IMR-90 (cell line): ENCODE data around the gene PARP3. TPM values are rescaled to one million over a fixed set of nuclear protein-coding genes. Genes with fewer than 3 reads are reported as not detected.
A peak's percentile ranks its signal among the peaks of the same experiment; 100 is the strongest.

Source experiments
- ATAC-seq: fragments of 200-7000 bp; cut with Tn5 transposase; 2 replicates; pipeline ENCODE4 v1.9.1; 2020; ENCODE audit warnings: low read depth, mild to moderate bottlenecking, moderate library complexity
- BruUV-seq: library from RNA; stranded (reverse); fragments of 400-500 nt; replicated peaks from 2 replicates; lab custom pipeline; 2021; lab: Mats Ljungman, UMichigan
- CTCF ChIA-PET: fragments of 300-600 bp; formaldehyde crosslinking; extraction: SDS; loops from one replicate; lab custom pipeline; 2021; ENCODE audit warnings: antibody characterized with exemption; lab: Yijun Ruan, JAX
- POLR2A ChIA-PET: fragments of 300-600 bp; sonication (Branson Sonifier 250); formaldehyde crosslinking; loops from one replicate; lab custom pipeline; 2022; ENCODE audit warnings: antibody characterized with exemption; ENCODE audit not compliant: unreplicated experiment; lab: Charles Lee
- DNase-seq: peaks from one replicate; pipeline ENCODE4 v3.0.0; 2013
- H2AFZ ChIP-seq: replicated peaks from 2 replicates; pipeline ENCODE3; 2013; ENCODE audit warnings: low read length, mild to moderate bottlenecking; ENCODE audit not compliant: poor library complexity
- H2AK5ac ChIP-seq: 2 replicates; pipeline ENCODE4 v1.6.1; 2013; ENCODE audit warnings: low read depth, low read length, inconsistent platforms
- H2AK9ac ChIP-seq: replicated peaks from 2 replicates; pipeline ENCODE3; 2013; ENCODE audit warnings: mild to moderate bottlenecking, low read depth, low read length, moderate library complexity; ENCODE audit not compliant: poor library complexity
- H2BK120ac ChIP-seq: 2 replicates; pipeline ENCODE4 v1.6.1; 2013; ENCODE audit warnings: low read depth, low read length, inconsistent platforms
- H2BK15ac ChIP-seq: 3 replicates; pipeline ENCODE4 v1.6.1; 2013; ENCODE audit warnings: low read depth, low read length, inconsistent platforms
- H2BK20ac ChIP-seq: 2 replicates; pipeline ENCODE4 v1.6.1; 2013; ENCODE audit warnings: low read depth, mild to moderate bottlenecking, inconsistent platforms, low read length, moderate library complexity
- H2BK5ac ChIP-seq: 2 replicates; pipeline ENCODE4 v1.6.1; 2013; ENCODE audit warnings: mild to moderate bottlenecking, low read depth, low read length, inconsistent platforms; ENCODE audit not compliant: poor library complexity, severe bottlenecking
- H3K14ac ChIP-seq: replicated peaks from 2 replicates; pipeline ENCODE4 v1.6.1; 2013; ENCODE audit warnings: low read depth, low read length, inconsistent platforms
- H3K18ac ChIP-seq: 2 replicates; pipeline ENCODE4 v1.6.1; 2013; ENCODE audit warnings: low read depth, low read length, control low read depth
- H3K23ac ChIP-seq: 2 replicates; pipeline ENCODE4 v1.6.1; 2013; ENCODE audit warnings: low read depth, low read length, inconsistent platforms
- H3K27ac ChIP-seq: 2 replicates; pipeline ENCODE4 v1.5.1; 2013; ENCODE audit warnings: mild to moderate bottlenecking, control low read depth, low read length; ENCODE audit not compliant: insufficient read depth
- H3K27me3 ChIP-seq: 2 replicates; pipeline ENCODE4 v1.6.1; 2013; ENCODE audit warnings: low read length; ENCODE audit not compliant: control insufficient read depth, insufficient read depth
- H3K36me3 ChIP-seq: 2 replicates; pipeline ENCODE4 v1.6.1; 2013; ENCODE audit warnings: low read length, mixed read lengths; ENCODE audit not compliant: control insufficient read depth, insufficient read depth
- H3K4ac ChIP-seq: 2 replicates; pipeline ENCODE4 v1.6.1; 2013; ENCODE audit warnings: low read depth, low read length, inconsistent platforms
- H3K4me1 ChIP-seq: 2 replicates; pipeline ENCODE4 v1.6.1; 2013; ENCODE audit warnings: low read length, mixed read lengths; ENCODE audit not compliant: control insufficient read depth, insufficient read depth
- H3K4me2 ChIP-seq: 2 replicates; pipeline ENCODE4 v1.6.1; 2013; ENCODE audit warnings: low read depth, mild to moderate bottlenecking, control low read depth, low read length, moderate library complexity
- H3K4me3 ChIP-seq: 2 replicates; pipeline ENCODE4 v1.5.1; 2013; ENCODE audit warnings: low read depth, mild to moderate bottlenecking, control low read depth, low read length, moderate library complexity; ENCODE audit not compliant: insufficient read depth
- H3K56ac ChIP-seq: 2 replicates; pipeline ENCODE4 v1.6.1; 2013; ENCODE audit warnings: low read length, inconsistent platforms; ENCODE audit not compliant: insufficient read depth; ENCODE audit errors: extremely low read depth
- H3K79me1 ChIP-seq, 2 experiments: 2 replicates each; pipeline ENCODE4 v1.6.1; 2013; ENCODE audit warnings: low read length in 2 of 2, inconsistent platforms in 1 of 2, low read depth in 1 of 2
- H3K9ac ChIP-seq: 2 replicates; pipeline ENCODE4 v1.6.1; 2013; ENCODE audit warnings: low read depth, low read length, control low read depth
- H3K9me1 ChIP-seq: 2 replicates; pipeline ENCODE4 v1.6.1; 2013; ENCODE audit warnings: low read length, inconsistent platforms; ENCODE audit not compliant: insufficient read depth
- H3K9me3 ChIP-seq: 2 replicates; pipeline ENCODE4 v1.6.1; 2013; ENCODE audit warnings: low read length; ENCODE audit not compliant: control insufficient read depth, insufficient read depth
- H4K20me1 ChIP-seq: 2 replicates; pipeline ENCODE4 v1.6.1; 2013; ENCODE audit warnings: low read length, inconsistent platforms; ENCODE audit not compliant: insufficient read depth
- H4K5ac ChIP-seq: 2 replicates; pipeline ENCODE4 v1.6.1; 2013; ENCODE audit warnings: mild to moderate bottlenecking, low read depth, low read length, control low read depth
- H4K8ac ChIP-seq, 2 experiments: 2 replicates each; pipeline ENCODE4 v1.6.1; 2013; ENCODE audit warnings: low read depth in 2 of 2, low read length in 2 of 2, control low read depth in 1 of 2, inconsistent platforms in 1 of 2
- H4K91ac ChIP-seq: 2 replicates; pipeline ENCODE4 v1.6.1; 2013; ENCODE audit warnings: low read depth, low read length, inconsistent platforms; ENCODE audit not compliant: insufficient read depth
- BHLHE40 ChIP-seq: fragments of 150-350 bp; IDR thresholded peaks from 2 replicates; pipeline ENCODE4 v1.6.1; 2016; ENCODE audit warnings: mild to moderate bottlenecking, low read depth, low read length
- CEBPB ChIP-seq: IDR thresholded peaks from 2 replicates; pipeline ENCODE4 v1.6.1; 2012; ENCODE audit warnings: low read depth, low read length, improper control_type of control experiment
- CHD1 ChIP-seq: IDR thresholded peaks from 2 replicates; pipeline ENCODE4 v1.6.1; 2012; ENCODE audit warnings: low read depth, low read length, improper control_type of control experiment
- ELK1 ChIP-seq: fragments of 150-350 bp; IDR thresholded peaks from 2 replicates; pipeline ENCODE4 v1.6.1; 2016; ENCODE audit warnings: low read depth, mild to moderate bottlenecking, low read length, moderate library complexity, borderline replicate concordance
- FOS ChIP-seq: fragments of 150-350 bp; IDR thresholded peaks from 2 replicates; pipeline ENCODE4 v1.6.1; 2016; ENCODE audit warnings: low read depth, low read length
- MAFK ChIP-seq: IDR thresholded peaks from 2 replicates; pipeline ENCODE4 v1.6.1; 2012; ENCODE audit warnings: low read depth, low read length, improper control_type of control experiment
- MAZ ChIP-seq: IDR thresholded peaks from 2 replicates; pipeline ENCODE4 v1.6.1; 2012; ENCODE audit warnings: low read depth, mild to moderate bottlenecking, low read length, improper control_type of control experiment, moderate library complexity, borderline replicate concordance
- MXI1 ChIP-seq: IDR thresholded peaks from 2 replicates; pipeline ENCODE4 v1.6.1; 2012; ENCODE audit warnings: low read depth, mild to moderate bottlenecking, low read length, moderate library complexity, borderline replicate concordance
- NFE2L2 ChIP-seq: fragments of 150-350 bp; IDR thresholded peaks from 2 replicates; pipeline ENCODE4 v1.6.1; 2016; ENCODE audit warnings: low read depth, mild to moderate bottlenecking, low read length
- POLR2A ChIP-seq: IDR thresholded peaks from 2 replicates; pipeline ENCODE4 v1.6.1; 2012; ENCODE audit warnings: mild to moderate bottlenecking, low read depth, low read length
- RAD21 ChIP-seq: IDR thresholded peaks from 2 replicates; pipeline ENCODE4 v1.6.1; 2012; ENCODE audit warnings: low read length, improper control_type of control experiment
- RCOR1 ChIP-seq: IDR thresholded peaks from 2 replicates; pipeline ENCODE4 v1.6.1; 2012; ENCODE audit warnings: mild to moderate bottlenecking, low read length, improper control_type of control experiment; ENCODE audit not compliant: insufficient replicate concordance
- RFX5 ChIP-seq: IDR thresholded peaks from 2 replicates; pipeline ENCODE4 v1.8.0; 2012; ENCODE audit warnings: low read depth, mild to moderate bottlenecking, low read length, moderate library complexity
- USF2 ChIP-seq: fragments of 150-350 bp; IDR thresholded peaks from 2 replicates; pipeline ENCODE4 v1.6.1; 2017; ENCODE audit warnings: mild to moderate bottlenecking, antibody characterized with exemption, low read length, low read depth
- WGBS, 2 experiments: methylation state at CpG; one replicate each; pipeline versions ENCODE4 v1.1.5 to v1.1.7; 2013; ENCODE audit warnings: missing lambda C conversion rate in 2 of 2; ENCODE audit not compliant: insufficient read length in 1 of 2; ENCODE audit errors: extremely low coverage in 2 of 2; 5-methylcytosine and 5-hydroxymethylcytosine counted together
- dilution Hi-C: fragments of 300-500 bp; cut with HindIII; formaldehyde crosslinking; loops from one replicate; pipeline ENCODE4 v1.14.3; 2018; ENCODE audit warnings: low sequenced_read_pairs; ENCODE audit not compliant: unreplicated experiment
- in situ Hi-C: fragments of 300-500 bp; cut with MboI; formaldehyde crosslinking; loops from 3 replicates; pipeline ENCODE4 v1.14.3; 2019; ENCODE audit warnings: low sequenced_read_pairs, inconsistent platforms, mixed read lengths
- intact Hi-C: fragments of 100-400 bp; cut with micrococcal nuclease; formaldehyde crosslinking; loops from 2 replicates; pipeline ENCODE4 v1.10.0; 2022
- polyA plus RNA-seq, 3 experiments: library from polyadenylated mRNA; depleted of rRNA; stranded (reverse); fragments of >200 nt; gene quantifications; 2 replicates each; pipeline ENCODE4 v1.2.3, GENCODE V29; 2012; ENCODE audit warnings: low replicate concordance in 1 of 3
- total RNA-seq: library from RNA; depleted of rRNA; stranded (reverse); fragments of >200 nt; gene quantifications from 2 replicates; pipeline ENCODE4 v1.2.3, GENCODE V29; 2012

Gene PARP3
- total and polyA plus RNA-seq, 2 of the 4 experiments (the other 2 are of a cell fraction) = 16.3 to 22.0 TPM

GRCh38 chr3:51943451-51944391, 1.6 kb downstream of the PARP3 start:
- no peaks in the 10 kb centered on the region for H3K9me3 ChIP-seq
- H3K4me2 ChIP-seq = no peak overlapping the region
- ATAC-seq = no peak
- H3K9me1 ChIP-seq = peaks cover 12% of the 10 kb centered on the region
- H3K23ac ChIP-seq = 0 out of 2 replicates have a peak overlapping the region, but pooled peaks have one; percentile 35
- no peak overlapping the region for H3K18ac ChIP-seq
- H3K27me3 ChIP-seq = no peaks in the 10 kb centered on the region
- H3K4me1 ChIP-seq = peaks cover 13% of the 10 kb centered on the region
- intact Hi-C loops = loop anchor here (2.0 to 5.0 kb wide), 5 partner anchors 39 to 253 kb away; partner anchors contain the start of genes ACY1 and RPL29
- peak overlapping the region; percentile 90 for H4K91ac ChIP-seq
- peak overlapping the region; percentile 95 for H2AK9ac ChIP-seq
- POLR2A ChIA-PET = no interaction called here
- H2AFZ ChIP-seq = peak overlapping the region; percentile 94
- CTCF ChIA-PET = interaction anchor here (1.2 kb wide), 1 partner anchor 30 kb away, joined by 10 read pairs; the partner anchor contains the start of gene ABHD14B
- BruUV-seq = no TSS peak
- H3K4ac ChIP-seq = peak overlapping the region; percentile 91
- peak overlapping the region; percentile 98 for H4K5ac ChIP-seq
- no peak for DNase-seq
- H4K8ac ChIP-seq = peak overlapping the region; percentile 97; a peak in 3 of 4 replicates
- dilution Hi-C loops = no loop called here
- H3K4me3 ChIP-seq = no peak overlapping the region
- H2BK5ac ChIP-seq = peak overlapping the region; percentile 79
- peaks cover under 1% of the 10 kb centered on the region; the same call in 1 of the 2 replicates for H3K36me3 ChIP-seq
- peak overlapping the region; percentile 79; the same call in 1 of the 2 replicates for H3K27ac ChIP-seq
- no peak overlapping the region for H2BK15ac ChIP-seq
- 93% methylated on average over 8 of the region's 21 CpGs; no CpG with 5 or more reads in 1 of the 2 experiments for WGBS, 2 experiments
- peak overlapping the region; percentile 44 for H2BK120ac ChIP-seq
- peaks cover 9% of the 10 kb centered on the region for H4K20me1 ChIP-seq
- H3K56ac ChIP-seq = no peak overlapping the region
- peaks cover 18 to 38% of the 10 kb centered on the region in 2 experiments; a peak in 3 of 4 replicates for H3K79me1 ChIP-seq
- H2AK5ac ChIP-seq = peak overlapping the region; percentile 97
- no peak overlapping the region for H2BK20ac ChIP-seq
- in situ Hi-C loops = loop anchor here (25.0 kb wide), 1 partner anchor 556 kb away; the partner anchor contains the start of genes MANF and RBM15B
- no peak overlapping the region; the same call in 1 of the 2 replicates for H3K14ac ChIP-seq
- no peak overlapping the region for H3K9ac ChIP-seq
- no peak for TF ChIP-seq BHLHE40
- no peak for TF ChIP-seq RFX5
- TF ChIP-seq MXI1 = no peak
- no peak for TF ChIP-seq NFE2L2
- TF ChIP-seq MAZ = no peak
- TF ChIP-seq POLR2A = no peak
- TF ChIP-seq USF2 = no peak
- TF ChIP-seq MAFK = no peak
- no peak for TF ChIP-seq RCOR1
- TF ChIP-seq ELK1 = no peak
- TF ChIP-seq CHD1 = no peak
- no peak for TF ChIP-seq RAD21
- no peak for TF ChIP-seq FOS
- TF ChIP-seq CEBPB = no peak
